Panc1 (cell line): ENCODE measurements around the gene CALM1. TPM values are rescaled to one million over a fixed set of nuclear protein-coding genes. Genes with fewer than 3 reads are reported as not detected.

ENCODE experiments used
- ATAC-seq: fragments of 200-7000 bp; cut with Tn5 transposase; 2 replicates; pipeline ENCODE4 v1.9.1; 2020; ENCODE audit warnings: mild to moderate bottlenecking, moderate library complexity
- BruUV-seq: library from RNA; stranded (reverse); fragments of 400-500 nt; replicated peaks from 2 replicates; lab custom pipeline; 2021; lab: Mats Ljungman, UMichigan
- CTCF ChIA-PET: fragments of 300-600 bp; sonication (Branson Sonifier 250); formaldehyde crosslinking; loops from one replicate; lab custom pipeline; 2022; ENCODE audit warnings: antibody characterized with exemption; lab: Charles Lee
- POLR2A ChIA-PET: fragments of 300-600 bp; sonication (Branson Sonifier 250); formaldehyde crosslinking; loops from one replicate; lab custom pipeline; 2022; ENCODE audit warnings: antibody characterized with exemption; lab: Charles Lee
- DNase-seq: peaks from one replicate; pipeline ENCODE4 v3.0.0-alpha.2; 2010; ENCODE audit warnings: low read depth, low spot score
- H3K27ac ChIP-seq: 2 replicates; pipeline ENCODE4 v1.5.1; 2011; ENCODE audit warnings: mild to moderate bottlenecking, low read length, inconsistent platforms
- H3K27me3 ChIP-seq: fragments of 200-500 bp; sonication (Bioruptor generic); 2 replicates; pipeline ENCODE4 v1.6.0; 2014; ENCODE audit warnings: low read length, inconsistent platforms; ENCODE audit not compliant: control insufficient read depth, insufficient read depth
- H3K36me3 ChIP-seq: fragments of 200-500 bp; sonication (Bioruptor generic); 2 replicates; pipeline ENCODE4 v1.5.1; 2014; ENCODE audit warnings: inconsistent platforms, mild to moderate bottlenecking, low read length, moderate library complexity; ENCODE audit not compliant: control insufficient read depth, insufficient read depth
- H3K4me1 ChIP-seq: 2 replicates; pipeline ENCODE4 v1.5.1; 2011; ENCODE audit warnings: inconsistent platforms, mild to moderate bottlenecking, low read length, moderate library complexity; ENCODE audit not compliant: control insufficient read depth, insufficient read depth
- H3K4me3 ChIP-seq, 2 experiments: 2 replicates each; pipeline ENCODE4 v1.5.1; 2011 to 2012; ENCODE audit warnings: low read depth in 2 of 2, low read length in 2 of 2, mild to moderate bottlenecking in 2 of 2, inconsistent platforms in 1 of 2, moderate library complexity in 1 of 2
- H3K9me3 ChIP-seq: fragments of 200-500 bp; sonication (Bioruptor generic); 2 replicates; pipeline ENCODE4 v1.5.1; 2014; ENCODE audit warnings: low read depth, mild to moderate bottlenecking, inconsistent platforms, low read length, moderate library complexity; ENCODE audit not compliant: control insufficient read depth, insufficient read depth
- CTCF ChIP-seq: fragments of 450-650 bp; IDR thresholded peaks from 2 replicates; pipeline ENCODE4 v1.5.1; 2017; ENCODE audit warnings: mild to moderate bottlenecking
- POLR2AphosphoS5 ChIP-seq: IDR thresholded peaks from 2 replicates; pipeline ENCODE4 v1.6.1; 2012; ENCODE audit warnings: mild to moderate bottlenecking, low read depth, low read length, moderate library complexity
- SIN3A ChIP-seq: IDR thresholded peaks from 2 replicates; pipeline ENCODE4 v1.6.1; 2012; ENCODE audit warnings: low read depth, mild to moderate bottlenecking, low read length, moderate library complexity, borderline replicate concordance; ENCODE audit not compliant: insufficient read depth
- TCF7L2 ChIP-seq: IDR thresholded peaks from 2 replicates; pipeline ENCODE4 v1.6.1; 2011; ENCODE audit warnings: mild to moderate bottlenecking, low read depth, low read length, inconsistent platforms
- in situ Hi-C: cut with HindIII; loops from 2 replicates; pipeline ENCODE4 v1.10.0; 2016; ENCODE audit warnings: low sequenced_read_pairs, low pct_unique_long_range_greater_than_20kb
- intact Hi-C: fragments of 100-400 bp; cut with micrococcal nuclease; formaldehyde crosslinking; loops from one replicate; pipeline ENCODE4 v1.10.0; 2022; ENCODE audit not compliant: unreplicated experiment
- total RNA-seq: library from RNA; stranded (reverse); gene quantifications from one replicate; pipeline ENCODE4 v1.2.1, GENCODE V29; 2021; ENCODE audit not compliant: unreplicated experiment
- TF ChIP-seq, protein P1 (sequence below), 2 experiments: IDR thresholded peaks; 2 replicates each; pipeline ENCODE4 v1.6.1; 2011 to 2012; ENCODE audit warnings: low read depth in 2 of 2, control low read depth in 1 of 2, low read length in 1 of 2, mild to moderate bottlenecking in 1 of 2, moderate library complexity in 1 of 2; ENCODE audit not compliant: insufficient read depth in 1 of 2

The CALM1 gene
- total RNA-seq, 1 experiment from 2014 or later, result 182 TPM

DNA sequence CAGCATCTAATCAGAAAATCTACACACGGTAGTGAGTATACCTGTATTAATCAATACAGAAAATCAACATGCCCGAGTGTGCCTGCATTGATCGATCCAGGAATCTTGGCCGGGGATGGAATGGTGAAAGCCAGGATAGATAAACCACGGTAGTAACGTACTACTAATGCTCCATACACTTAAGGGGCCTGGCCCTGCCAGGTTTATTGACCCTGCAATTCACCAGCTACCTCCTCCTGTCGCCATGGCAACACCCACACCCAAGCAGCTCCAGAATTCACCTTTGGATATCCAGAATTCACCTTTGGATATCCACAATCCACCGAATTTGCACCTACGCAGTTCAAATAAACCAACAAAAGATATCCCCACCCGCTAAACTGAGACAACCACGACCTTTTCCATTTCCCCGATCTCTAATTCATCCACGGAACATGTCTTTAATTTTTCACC is 14.8 kb upstream of the CALM1 start:
- DNase-seq (no peak), ATAC-seq (no peak)
- H3K27ac ChIP-seq, result peak overlapping the region; percentile 93
- H3K27me3 ChIP-seq, result no peaks in the 10 kb centered on the region
- peaks cover 15% of the 10 kb centered on the region for H3K4me1 ChIP-seq
- TF ChIP-seq TCF7L2, result no peak
- in situ Hi-C loops (no loop called here), intact Hi-C loops (loop anchor here (5.0 kb wide), 1 partner anchor 50 kb away; the partner anchor contains the start of gene NRDE2)
- peak overlapping the region; percentile 80 to 90 for H3K4me3 ChIP-seq
- H3K9me3 ChIP-seq, result no peaks in the 10 kb centered on the region
- ChIA-PET POLR2A (interaction anchor here (0.5 to 0.8 kb wide), 2 partner anchors 15 to 393 kb away, joined by 5 read pairs; no protein-coding TSS in a partner anchor), CTCF (no interaction called here)
- BruUV-seq, result no TSS peak
- no peaks in the 10 kb centered on the region; the same call in 1 of the 2 replicates for H3K36me3 ChIP-seq

- DNase-seq (no peak), ATAC-seq (peak; percentile 49)
- H3K27me3 ChIP-seq, result no peaks in the 10 kb centered on the region
- in situ Hi-C loops, result no loop called here
- H3K36me3 ChIP-seq, result no peaks in the 10 kb centered on the region; the same call in 1 of the 2 replicates
- H3K9me3 ChIP-seq, result no peaks in the 10 kb centered on the region
- CTCF ChIA-PET, result interaction anchor here (0.7 kb wide), 1 partner anchor 165 kb away, joined by 3 read pairs; no protein-coding TSS in a partner anchor
- intact Hi-C loops, result loop anchor here (5.0 kb wide), 1 partner anchor 50 kb away; the partner anchor contains the start of gene NRDE2
- TSS peak; percentile 91 for BruUV-seq
- H3K4me1 ChIP-seq, result peaks cover 15% of the 10 kb centered on the region
- H3K4me3 ChIP-seq, result peak overlapping the region; percentile 80 to 90
- H3K27ac ChIP-seq, result peak overlapping the region; percentile 93
- TF ChIP-seq POLR2AphosphoS5 (no peak), SIN3A (no peak), TCF7L2 (no peak), CTCF (no peak)
- TF ChIP-seq, protein P1, sequence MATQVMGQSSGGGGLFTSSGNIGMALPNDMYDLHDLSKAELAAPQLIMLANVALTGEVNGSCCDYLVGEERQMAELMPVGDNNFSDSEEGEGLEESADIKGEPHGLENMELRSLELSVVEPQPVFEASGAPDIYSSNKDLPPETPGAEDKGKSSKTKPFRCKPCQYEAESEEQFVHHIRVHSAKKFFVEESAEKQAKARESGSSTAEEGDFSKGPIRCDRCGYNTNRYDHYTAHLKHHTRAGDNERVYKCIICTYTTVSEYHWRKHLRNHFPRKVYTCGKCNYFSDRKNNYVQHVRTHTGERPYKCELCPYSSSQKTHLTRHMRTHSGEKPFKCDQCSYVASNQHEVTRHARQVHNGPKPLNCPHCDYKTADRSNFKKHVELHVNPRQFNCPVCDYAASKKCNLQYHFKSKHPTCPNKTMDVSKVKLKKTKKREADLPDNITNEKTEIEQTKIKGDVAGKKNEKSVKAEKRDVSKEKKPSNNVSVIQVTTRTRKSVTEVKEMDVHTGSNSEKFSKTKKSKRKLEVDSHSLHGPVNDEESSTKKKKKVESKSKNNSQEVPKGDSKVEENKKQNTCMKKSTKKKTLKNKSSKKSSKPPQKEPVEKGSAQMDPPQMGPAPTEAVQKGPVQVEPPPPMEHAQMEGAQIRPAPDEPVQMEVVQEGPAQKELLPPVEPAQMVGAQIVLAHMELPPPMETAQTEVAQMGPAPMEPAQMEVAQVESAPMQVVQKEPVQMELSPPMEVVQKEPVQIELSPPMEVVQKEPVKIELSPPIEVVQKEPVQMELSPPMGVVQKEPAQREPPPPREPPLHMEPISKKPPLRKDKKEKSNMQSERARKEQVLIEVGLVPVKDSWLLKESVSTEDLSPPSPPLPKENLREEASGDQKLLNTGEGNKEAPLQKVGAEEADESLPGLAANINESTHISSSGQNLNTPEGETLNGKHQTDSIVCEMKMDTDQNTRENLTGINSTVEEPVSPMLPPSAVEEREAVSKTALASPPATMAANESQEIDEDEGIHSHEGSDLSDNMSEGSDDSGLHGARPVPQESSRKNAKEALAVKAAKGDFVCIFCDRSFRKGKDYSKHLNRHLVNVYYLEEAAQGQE (IDR thresholded peaks at IDR 0.05; ENCODE audit: insufficient read depth in 1 of 2, low read depth in 2 of 2, low read length in 1 of 2), result no peak
- POLR2A ChIA-PET, result interaction anchor here (0.5 to 0.8 kb wide), 3 partner anchors 15 to 392 kb away, joined by 5 to 9 read pairs (median 5); no protein-coding TSS in a partner anchor
Measured at GRCh38 chr14:90382491-90383125, 14.2 kb upstream of the CALM1 start.
